ENCODE results near the gene SPEF1. TPM values are rescaled to one million over a fixed set of nuclear protein-coding genes. Genes with fewer than 3 reads are reported as not detected.
A peak's percentile ranks its signal among the peaks of the same experiment; 100 is the strongest.

The SPEF1 gene
- total and polyA plus RNA-seq, 2 of the 13 experiments (the other 11 are each of a cell fraction or from before 2014, with no cell fraction given) = 0.11 to 0.27 TPM

GRCh38 chr20:3795511-3796468 is 14.5 kb upstream of the SPEF1 start, which contains the start of gene CDC25B (continued):
- TF ChIP-seq ZNF775 (CRISPR knock-in tag; IDR thresholded peaks at IDR 0.05; ENCODE audit: borderline replicate concordance) (peak; percentile 32; the same call in 1 of the 2 replicates), RORA (CRISPR knock-in tag; IDR thresholded peaks at IDR 0.05) (no peak), EP300 (IDR thresholded peaks at IDR 0.05; ENCODE audit: low read depth in 2 of 2, low read length in 2 of 2) (peak in 1 of 2 experiments; percentile 31; a peak in 1 of 4 replicates), EP300 (CRISPR knock-in tag; IDR thresholded peaks at IDR 0.05; ENCODE audit: borderline replicate concordance) (no peak), GZF1 (CRISPR knock-in tag; IDR thresholded peaks at IDR 0.05) (no peak; the same call in 1 of the 2 replicates), ZNF263 (CRISPR knock-in tag; IDR thresholded peaks at IDR 0.05) (peak; percentile 90), KDM6A (CRISPR knock-in tag; IDR thresholded peaks at IDR 0.05; ENCODE audit: low read depth) (no peak), TOE1 (CRISPR knock-in tag; IDR thresholded peaks at IDR 0.05) (no peak), ZSCAN22 (CRISPR knock-in tag; IDR thresholded peaks at IDR 0.05) (no peak), ZNF747 (CRISPR knock-in tag; IDR thresholded peaks at IDR 0.05; ENCODE audit: borderline replicate concordance) (peak; percentile 48; the same call in 1 of the 2 replicates), ZNF644 (CRISPR knock-in tag; IDR thresholded peaks at IDR 0.05; ENCODE audit: low read depth) (no peak), NAIF1 (CRISPR knock-in tag; IDR thresholded peaks at IDR 0.05; ENCODE audit: borderline replicate concordance) (peak; percentile 53; the same call in 1 of the 2 replicates), TGIF2 (CRISPR knock-in tag; IDR thresholded peaks at IDR 0.05) (peak; percentile 31; the same call in 1 of the 2 replicates), ZNF788 (CRISPR knock-in tag; IDR thresholded peaks at IDR 0.05; ENCODE audit: borderline replicate concordance) (peak; percentile 33; the same call in 1 of the 2 replicates), MYNN (CRISPR knock-in tag; IDR thresholded peaks at IDR 0.05; ENCODE audit: low read depth) (no peak), POLR2G (IDR thresholded peaks at IDR 0.05; ENCODE audit: low read depth, low read length) (peak; percentile 82), SIN3B (IDR thresholded peaks at IDR 0.05; ENCODE audit: low read length) (peak; percentile 87), ZNF615 (CRISPR knock-in tag; IDR thresholded peaks at IDR 0.05; ENCODE audit: borderline replicate concordance) (no peak), PITX1 (CRISPR knock-in tag; IDR thresholded peaks at IDR 0.05) (peak; percentile 86), SP1 (IDR thresholded peaks at IDR 0.05) (no peak), SP1 (CRISPR knock-in tag; IDR thresholded peaks at IDR 0.05) (peak; percentile 59), ZNF296 (CRISPR knock-in tag; conservative IDR thresholded peaks at IDR 0.05) (no peak), MIXL1 (CRISPR knock-in tag; IDR thresholded peaks at IDR 0.05) (no peak), TERF1 (CRISPR knock-in tag; IDR thresholded peaks at IDR 0.05) (no peak), SOX5 (CRISPR knock-in tag; IDR thresholded peaks at IDR 0.05; ENCODE audit: borderline replicate concordance) (no peak)
- TF ChIP-seq, protein P1, sequence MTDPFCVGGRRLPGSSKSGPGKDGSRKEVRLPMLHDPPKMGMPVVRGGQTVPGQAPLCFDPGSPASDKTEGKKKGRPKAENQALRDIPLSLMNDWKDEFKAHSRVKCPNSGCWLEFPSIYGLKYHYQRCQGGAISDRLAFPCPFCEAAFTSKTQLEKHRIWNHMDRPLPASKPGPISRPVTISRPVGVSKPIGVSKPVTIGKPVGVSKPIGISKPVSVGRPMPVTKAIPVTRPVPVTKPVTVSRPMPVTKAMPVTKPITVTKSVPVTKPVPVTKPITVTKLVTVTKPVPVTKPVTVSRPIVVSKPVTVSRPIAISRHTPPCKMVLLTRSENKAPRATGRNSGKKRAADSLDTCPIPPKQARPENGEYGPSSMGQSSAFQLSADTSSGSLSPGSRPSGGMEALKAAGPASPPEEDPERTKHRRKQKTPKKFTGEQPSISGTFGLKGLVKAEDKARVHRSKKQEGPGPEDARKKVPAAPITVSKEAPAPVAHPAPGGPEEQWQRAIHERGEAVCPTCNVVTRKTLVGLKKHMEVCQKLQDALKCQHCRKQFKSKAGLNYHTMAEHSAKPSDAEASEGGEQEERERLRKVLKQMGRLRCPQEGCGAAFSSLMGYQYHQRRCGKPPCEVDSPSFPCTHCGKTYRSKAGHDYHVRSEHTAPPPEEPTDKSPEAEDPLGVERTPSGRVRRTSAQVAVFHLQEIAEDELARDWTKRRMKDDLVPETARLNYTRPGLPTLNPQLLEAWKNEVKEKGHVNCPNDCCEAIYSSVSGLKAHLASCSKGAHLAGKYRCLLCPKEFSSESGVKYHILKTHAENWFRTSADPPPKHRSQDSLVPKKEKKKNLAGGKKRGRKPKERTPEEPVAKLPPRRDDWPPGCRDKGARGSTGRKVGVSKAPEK (CRISPR knock-in tag; IDR thresholded peaks at IDR 0.05; ENCODE audit: borderline replicate concordance) = no peak
